KOPT-K1 (cell line): ENCODE data around the gene CYP4F22.

Source experiments
- H3K27ac ChIP-seq: fragments of 200-600 bp; sonication (generic); 2 replicates; pipeline ENCODE4 v1.5.1; 2016; ENCODE audit warnings: antibody characterized with exemption, mild to moderate bottlenecking, low read depth, low read length; ENCODE audit not compliant: poor library complexity, severe bottlenecking
- H3K36me3 ChIP-seq: fragments of 200-600 bp; sonication (generic); 2 replicates; pipeline ENCODE4 v1.5.1; 2017; ENCODE audit warnings: antibody characterized with exemption, mild to moderate bottlenecking, low read length, moderate library complexity; ENCODE audit not compliant: insufficient read depth
- H3K9me3 ChIP-seq: fragments of 200-600 bp; sonication (generic); 2 replicates; pipeline ENCODE4 v1.5.1; 2017; ENCODE audit warnings: antibody characterized with exemption, low read length, mild to moderate bottlenecking; ENCODE audit not compliant: insufficient read depth, poor library complexity, severe bottlenecking

Gene CYP4F22

GRCh38 chr19:15595069-15595468 is 86.7 kb downstream of the CYP4F22 start:
- H3K27ac ChIP-seq, result no peak overlapping the region
- peaks cover 12% of the 10 kb centered on the region for H3K9me3 ChIP-seq

More at GRCh38 chr19:15595069-15595468, 86.7 kb downstream of the CYP4F22 start:
- H3K36me3 ChIP-seq, result no peaks in the 10 kb centered on the region
